GM19463 (cell line): Measurements from ENCODE around the gene FGD3.
A peak's percentile ranks its signal among the peaks of the same experiment; 100 is the strongest.

ENCODE experiments used
- ATAC-seq: cut with Tn5 transposase; IDR thresholded peaks from one replicate; pipeline ENCODE4 v1.9.1; 2021; ENCODE audit warnings: mild to moderate bottlenecking, moderate library complexity; ENCODE audit not compliant: unreplicated experiment

The FGD3 gene

DNA sequence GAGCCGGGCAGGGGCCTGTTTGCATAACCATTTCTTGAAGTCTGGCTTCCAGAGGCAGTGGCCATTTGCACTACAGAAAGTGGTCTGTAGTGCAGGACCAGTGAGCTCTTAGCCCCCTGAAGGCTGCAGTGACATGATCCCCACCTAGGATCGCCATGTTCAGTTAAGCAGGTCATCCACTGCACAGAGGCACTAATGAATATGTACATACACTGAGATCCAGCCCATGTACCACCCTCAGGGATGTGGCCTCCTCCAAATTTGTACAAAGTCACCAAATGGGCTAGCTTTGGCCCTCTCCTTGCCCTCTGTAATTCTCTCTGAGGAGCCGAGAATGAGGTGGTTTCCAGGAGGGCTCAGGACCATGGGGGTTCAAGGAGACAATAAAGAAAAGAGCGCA, 102.9 kb downstream of the FGD3 start:
- no peak for ATAC-seq

DNA sequence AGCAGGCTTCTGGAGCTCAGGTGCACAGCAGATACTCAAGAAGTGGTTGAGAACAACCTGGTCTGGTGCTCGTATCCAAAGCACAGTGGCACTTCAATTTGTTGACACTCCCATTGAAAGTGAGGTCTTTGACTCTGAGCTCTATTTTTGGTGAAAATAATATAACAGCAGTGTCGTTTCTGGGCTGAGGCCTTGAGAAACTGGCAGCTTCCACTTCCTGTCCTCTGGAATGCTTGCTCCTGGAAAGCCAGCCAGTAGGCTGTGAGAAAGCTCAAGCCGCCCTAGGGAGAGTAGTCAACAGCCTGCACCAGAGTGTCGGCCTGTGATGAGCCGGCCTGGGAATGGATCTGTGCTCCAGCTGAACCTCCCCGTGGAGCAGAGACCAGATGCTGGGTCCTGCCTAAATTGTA, 104.4 kb downstream of the FGD3 start:
- ATAC-seq = no peak

DNA sequence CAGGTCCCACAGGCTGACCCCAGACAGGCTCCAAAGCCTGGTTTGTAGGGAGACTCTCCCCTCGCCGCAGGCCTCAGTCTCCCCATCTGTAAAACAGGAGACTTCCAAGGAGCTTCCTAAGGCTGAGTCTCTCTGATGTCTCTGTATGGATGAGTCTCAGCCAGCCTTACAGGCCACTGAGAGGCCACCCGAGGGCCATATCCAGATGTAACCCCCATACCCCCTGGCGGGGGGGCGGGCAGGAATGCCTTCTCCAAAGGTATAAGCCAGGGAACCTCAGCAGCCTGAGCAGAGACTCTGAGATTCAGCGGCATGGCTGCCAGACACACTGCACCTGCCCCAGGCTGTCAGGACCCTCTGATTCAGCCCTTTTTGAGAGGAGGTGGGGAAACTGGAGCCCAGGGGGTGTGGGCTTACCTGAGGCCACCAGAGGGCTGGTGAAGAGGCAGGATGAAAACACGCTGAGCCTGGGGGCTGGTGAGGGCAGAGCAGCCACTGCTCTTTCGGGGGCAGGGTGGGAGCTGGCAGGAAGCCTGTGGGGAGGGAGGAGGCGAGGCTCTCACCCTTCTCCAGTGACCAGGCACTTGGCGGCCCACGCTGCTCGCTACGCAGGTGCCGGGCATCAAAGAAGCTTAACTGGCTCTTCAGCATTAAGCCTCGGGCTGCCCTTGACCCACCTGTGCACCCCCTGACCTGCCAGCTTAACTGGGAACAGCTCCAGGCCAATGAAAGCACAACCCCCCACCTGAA, 105.6 kb downstream of the FGD3 start:
- no peak for ATAC-seq

DNA sequence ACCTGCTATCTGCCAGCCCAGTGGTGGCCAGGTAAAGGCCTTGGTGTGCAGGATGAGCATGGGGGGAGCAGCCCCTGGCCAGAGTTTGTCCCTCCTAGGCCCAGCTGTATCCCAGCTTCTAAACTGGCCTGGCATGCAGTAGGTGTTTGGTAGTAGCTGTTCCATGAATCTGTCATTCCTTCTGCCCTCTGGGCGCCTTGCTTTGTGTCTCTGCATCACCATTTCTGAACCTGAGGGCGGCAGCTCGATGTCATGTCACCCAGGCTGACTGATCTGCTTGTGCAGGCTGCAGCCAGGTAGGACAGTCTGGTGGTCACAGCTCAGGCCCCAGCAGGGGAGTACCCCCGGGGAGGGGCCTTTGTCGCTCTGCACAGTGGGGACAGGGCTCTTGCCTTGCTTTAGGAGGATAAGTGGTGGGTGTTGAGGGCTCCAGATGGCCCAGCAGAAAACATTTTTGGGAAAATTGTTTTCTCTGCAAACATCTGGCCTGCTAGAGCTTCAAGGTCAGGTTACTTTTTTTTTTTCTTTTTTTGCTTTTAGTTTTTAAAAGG, 106.5 kb downstream of the FGD3 start:
- no peak for ATAC-seq

DNA sequence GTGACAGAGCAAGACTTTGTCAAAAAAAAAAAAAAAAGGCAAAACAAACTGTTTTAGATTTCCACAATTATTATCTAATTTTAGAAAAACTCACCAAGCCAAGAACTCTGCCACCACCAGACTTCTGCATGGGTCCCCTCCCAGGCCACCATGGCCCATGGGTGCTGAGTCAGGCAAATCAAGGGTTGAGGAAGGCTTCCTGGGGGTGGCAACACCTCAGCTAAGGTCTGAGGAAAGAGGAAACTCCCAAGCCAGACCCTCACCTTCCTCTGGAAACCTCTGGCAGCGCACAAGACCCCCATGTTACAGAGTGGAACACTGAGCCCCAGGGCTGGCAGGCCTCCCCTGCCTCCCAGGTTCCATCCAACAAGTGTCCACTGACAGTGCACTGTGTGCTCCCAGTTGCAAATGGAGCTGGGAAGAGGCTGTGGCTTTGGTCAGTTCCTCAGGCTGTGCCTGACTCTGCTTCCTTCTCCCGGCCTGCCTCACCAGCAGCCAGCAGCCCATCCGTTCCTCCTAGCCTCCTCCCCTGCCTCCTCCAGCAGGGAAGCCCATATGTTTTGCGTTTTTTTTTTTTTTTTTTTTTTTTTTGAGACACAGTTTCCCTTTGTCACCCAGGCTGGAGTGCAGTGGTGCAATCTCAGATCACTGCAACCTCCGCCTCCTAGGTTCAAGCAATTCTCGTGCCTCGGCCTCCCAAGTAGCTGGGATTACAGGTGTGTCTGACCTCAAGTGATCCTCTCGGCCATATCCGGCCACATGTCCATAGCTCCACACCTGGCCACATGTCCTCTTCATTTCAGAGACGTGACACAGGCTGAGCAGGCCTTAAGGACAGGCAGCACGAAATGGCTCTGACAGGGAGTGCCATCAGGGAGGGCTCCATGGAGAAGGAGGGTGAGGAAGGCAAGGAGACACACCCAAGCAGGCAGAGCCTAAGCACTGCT, 107.7 kb downstream of the FGD3 start:
- no peak for ATAC-seq

DNA sequence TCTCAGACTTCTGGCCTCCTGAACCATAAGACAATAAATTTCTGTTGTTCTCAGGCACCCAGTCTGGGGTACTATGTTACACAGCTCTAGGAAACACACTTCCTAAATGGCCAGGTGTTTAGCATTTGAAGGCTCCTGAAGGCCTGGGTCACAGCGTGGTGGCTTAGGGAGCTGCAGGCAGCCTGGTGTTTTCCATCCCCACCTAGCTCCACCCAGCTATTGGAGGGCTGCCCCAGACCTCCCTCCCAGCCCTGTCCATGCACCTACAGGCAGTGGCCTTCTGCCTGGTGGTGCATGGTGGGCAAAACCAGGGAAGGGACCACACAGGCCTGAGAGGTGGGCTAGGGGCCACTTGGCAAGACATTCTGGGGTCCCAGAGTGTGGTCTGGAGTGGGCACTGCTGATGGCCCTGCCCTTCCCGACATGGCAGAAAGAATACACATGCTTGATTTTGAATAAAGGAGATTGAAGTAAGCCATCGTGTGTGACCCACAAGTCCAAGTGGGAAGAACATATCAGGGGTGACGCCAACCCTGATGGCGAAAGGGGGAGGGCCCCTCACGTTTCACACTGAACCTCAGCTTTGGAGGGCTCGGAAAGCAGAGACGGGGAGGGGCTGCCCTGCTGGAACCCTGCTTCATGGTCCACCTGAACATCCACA, 109.8 kb downstream of the FGD3 start:
- ATAC-seq = no peak

DNA sequence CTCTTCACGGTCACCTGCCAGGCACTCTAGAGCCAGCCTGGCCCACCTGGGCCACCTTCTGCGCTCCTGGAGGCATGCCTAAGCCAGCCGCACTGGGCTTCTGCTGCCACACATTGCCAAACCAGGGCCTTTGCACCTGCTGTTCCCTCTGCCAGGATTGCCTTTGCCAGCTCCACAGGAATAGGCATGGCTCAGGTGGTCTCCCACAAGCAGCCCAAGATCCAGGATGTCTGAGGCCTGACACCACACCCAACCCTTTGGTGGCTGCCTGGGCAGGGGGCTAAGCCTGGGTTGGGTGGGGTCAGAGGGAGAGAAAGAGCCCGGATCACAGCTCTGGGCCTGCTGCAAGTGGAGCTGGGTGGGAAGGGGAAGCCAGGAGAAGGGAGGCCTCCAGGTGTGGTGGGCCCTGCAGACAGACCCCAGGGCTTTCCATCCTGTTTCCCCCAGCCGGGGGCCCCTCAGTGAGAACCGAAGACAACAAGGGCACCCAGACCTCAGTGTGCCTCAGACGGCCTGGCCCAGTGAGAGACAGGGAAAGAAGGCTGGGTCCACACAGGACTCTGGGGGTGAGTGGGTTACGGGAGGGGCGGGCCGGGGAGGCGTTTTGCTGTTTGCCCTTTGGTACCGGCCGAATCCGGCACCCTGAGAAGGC, 110.5 kb downstream of the FGD3 start:
- ATAC-seq = peak; percentile 3

DNA sequence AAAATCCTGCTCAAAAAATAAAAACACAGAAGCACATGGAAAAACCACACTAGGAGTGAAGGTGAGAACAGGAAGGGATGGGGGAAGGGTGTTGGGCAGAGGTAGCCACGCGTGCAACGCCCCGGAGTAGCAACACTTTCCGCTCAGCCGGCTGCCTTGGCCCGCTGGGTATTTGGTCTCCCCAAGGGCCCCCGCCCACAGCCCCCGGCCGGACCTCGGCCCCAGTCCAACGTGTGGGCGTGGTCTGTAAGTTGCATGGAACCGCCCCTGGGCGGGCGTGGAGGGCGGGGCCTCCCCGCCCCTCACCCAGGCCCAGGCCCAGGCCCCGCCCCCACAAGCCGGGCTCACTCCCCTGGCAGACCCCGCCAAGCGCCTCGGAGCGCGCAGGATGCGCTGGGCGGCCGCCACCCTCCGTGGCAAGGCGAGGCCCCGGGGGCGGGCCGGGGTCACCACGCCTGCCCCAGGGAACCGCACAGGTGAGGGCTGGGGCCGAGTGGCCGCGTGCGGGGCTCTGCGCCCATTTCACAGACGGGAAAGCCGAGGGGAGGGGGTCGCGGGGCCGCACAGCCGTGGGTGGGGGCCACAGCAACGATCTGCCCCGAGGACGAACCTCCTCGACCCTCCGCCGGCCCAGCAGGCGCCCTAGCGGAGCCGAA, 111.2 kb downstream of the FGD3 start, which contains the start of gene SUSD3:
Gene SUSD3 (plus strand): TSS at position 347 of the 656 bp plus-strand sequence. CDS start 42 bp downstream, at position 389.
- peak; percentile 41 for ATAC-seq

DNA sequence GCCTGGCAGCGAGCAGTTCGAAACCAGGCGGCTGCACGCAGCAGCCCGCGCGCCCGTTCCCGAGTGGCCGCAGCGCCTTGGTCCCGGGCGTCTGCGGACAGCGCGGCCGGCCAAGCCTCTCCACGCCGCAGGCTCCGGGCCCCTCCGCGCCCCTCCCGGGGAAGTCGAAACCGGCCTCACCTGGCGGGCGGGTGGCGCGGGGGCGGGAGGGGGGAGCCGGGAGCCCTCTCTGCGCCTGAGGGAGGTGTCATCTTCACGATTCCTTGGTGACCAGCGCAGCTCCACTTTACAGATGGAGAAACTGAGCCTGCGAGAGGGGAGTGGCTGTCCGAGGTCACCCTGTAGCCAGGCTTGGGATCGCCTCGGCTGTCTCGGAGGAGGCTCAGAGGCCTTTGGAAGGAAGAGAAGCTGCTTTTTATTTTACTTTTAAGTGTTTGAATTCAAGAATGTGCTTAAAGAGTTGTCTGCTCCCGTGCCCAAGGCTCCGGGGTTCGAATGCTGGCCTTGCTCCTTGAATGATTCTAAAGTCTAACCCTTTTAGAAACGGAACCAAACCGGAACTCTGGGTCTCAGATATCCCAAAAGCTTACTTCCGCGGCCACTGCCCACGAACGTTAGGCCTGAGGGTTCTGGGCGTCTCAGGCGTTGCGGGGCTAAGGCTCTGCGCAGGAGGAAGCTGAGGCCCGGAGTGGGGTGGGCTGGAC, 111.8 kb downstream of the FGD3 start:
- ATAC-seq = peak; percentile 19

DNA sequence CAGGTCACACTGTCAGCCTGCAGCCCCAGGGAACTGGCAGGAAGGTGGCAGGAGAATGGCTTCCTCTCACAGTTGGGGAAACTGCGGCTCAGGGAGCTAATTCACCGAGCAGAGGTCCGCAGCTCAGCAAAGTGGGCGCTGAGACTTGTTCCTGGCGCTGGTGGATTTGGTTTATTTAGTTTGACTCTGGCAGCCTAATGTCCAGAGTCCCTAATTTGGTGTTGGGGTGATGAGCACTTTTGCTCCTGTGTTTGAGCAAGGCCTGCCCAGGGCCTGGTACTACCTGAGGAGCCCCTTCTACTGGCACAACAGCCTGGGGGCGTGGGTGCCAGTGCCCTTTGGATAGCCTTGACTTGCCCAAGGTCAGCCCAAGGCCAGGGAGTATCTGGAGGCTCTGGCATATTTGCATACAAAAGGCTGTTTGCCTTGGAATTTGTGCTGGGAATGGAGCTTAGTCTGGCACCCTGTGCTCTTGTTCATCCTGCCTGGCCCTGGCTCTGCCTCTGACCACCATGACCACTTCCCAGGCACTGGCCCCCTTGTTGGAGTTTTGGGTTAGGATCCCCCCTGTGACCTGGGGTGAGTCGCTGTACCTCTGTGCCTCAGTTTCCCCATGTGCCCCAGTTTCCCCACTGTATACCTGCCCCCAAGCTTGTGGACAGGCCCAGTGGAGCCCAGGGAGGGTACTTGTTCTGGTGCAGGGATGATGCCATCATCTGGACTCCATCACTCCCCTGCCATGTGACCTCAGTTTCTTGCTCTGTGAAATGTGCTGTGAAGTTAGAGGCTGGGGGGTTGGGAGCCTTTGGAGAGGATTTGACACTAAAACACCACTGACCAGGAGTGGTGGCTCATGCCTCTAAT, 112.6 kb downstream of the FGD3 start:
- ATAC-seq = no peak

DNA sequence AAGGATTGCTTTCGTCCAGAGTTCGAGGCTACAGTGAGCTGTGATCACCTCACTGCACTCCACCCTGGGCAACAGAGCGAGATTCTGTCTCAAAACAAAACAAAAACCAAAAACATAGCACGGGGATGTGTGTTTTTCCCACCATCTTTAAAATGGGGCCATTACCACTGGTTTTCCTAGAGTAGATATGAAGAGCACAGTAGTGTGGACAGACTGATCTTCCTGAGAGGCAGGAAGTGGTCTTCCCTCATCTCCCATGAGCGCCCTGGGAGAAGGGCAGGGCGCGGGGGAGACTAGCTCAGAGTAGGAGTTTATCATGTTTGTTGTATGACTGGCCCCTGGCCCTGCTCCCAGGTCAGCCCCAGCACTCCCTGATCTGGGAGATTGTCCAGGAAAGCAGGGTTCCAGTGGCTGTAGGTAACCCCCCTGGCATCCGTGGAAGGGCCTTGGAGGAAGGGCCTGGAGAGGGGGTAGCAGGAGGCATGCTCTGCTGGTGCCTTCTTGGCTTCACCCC, 113.5 kb downstream of the FGD3 start:
- ATAC-seq = no peak

DNA sequence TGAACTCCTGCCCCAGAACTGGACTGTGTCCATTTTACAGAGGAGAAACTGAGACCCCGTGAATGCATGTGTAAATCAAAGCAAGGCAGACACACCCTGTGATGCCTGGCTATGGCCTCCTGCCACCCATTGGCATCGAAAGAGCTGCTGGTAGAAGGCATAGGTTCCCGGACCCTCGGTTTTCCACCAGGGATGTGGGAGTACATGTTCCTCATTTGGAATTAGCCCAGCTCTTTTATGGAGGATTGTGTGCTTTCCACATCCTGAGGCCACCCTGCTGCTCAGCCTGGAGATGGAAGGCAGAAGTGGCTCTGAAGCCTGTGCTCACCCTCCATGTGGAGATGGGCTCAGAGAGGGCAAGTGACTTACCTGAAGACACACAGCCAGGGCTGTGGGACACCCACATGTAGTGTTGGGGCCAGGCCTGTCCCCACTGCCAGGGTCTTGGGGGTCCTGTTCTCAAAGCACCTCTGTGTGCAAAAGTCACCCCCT, 114.0 kb downstream of the FGD3 start:
- no peak for ATAC-seq

DNA sequence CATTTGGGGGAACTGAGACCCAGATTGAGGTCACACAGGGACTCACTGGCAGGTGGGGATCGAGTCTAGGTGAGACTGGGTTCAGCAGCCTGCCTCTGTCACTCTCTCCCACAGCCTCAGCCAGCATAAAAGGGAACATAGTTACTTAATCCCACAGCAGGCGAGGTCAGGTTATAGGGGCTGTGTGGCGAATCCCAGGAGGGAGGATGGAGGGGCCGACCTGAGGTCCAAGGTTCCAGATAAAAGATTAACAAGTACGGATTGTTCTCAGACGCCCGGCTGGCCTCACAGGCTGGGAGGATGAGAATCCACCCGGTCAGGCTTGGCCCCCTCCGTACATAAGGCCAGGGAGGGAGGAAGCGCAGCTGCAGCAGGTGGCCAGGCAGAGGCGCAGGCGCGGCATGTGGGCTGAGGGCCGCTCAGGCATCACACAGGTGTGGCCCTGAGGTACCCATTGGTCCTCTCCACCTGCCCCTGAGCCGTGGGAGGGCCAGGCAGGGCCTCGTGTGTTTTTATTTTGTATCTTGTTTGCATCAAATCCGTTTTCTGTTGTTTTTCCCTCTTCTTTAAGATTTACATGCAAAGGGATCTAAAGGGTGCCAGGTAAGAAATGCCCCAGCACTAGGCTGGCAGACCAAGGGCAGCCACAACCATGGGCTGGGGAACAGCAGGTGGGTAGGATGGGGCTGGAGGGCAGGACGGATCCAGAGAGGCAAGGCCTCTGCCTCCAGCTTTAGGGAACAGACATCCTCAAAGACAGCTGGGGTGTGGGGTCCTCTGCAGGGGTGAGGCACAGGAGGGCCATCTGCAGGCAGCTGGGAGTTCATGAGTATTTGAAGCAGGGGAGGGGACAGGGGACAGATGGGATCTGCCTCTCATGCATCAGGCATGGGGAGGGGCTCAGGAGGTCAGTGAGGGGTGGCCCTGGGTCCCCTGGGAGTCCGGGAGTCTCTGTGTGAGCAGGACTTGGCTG, 114.8 kb downstream of the FGD3 start:
- peak; percentile 30 for ATAC-seq

DNA sequence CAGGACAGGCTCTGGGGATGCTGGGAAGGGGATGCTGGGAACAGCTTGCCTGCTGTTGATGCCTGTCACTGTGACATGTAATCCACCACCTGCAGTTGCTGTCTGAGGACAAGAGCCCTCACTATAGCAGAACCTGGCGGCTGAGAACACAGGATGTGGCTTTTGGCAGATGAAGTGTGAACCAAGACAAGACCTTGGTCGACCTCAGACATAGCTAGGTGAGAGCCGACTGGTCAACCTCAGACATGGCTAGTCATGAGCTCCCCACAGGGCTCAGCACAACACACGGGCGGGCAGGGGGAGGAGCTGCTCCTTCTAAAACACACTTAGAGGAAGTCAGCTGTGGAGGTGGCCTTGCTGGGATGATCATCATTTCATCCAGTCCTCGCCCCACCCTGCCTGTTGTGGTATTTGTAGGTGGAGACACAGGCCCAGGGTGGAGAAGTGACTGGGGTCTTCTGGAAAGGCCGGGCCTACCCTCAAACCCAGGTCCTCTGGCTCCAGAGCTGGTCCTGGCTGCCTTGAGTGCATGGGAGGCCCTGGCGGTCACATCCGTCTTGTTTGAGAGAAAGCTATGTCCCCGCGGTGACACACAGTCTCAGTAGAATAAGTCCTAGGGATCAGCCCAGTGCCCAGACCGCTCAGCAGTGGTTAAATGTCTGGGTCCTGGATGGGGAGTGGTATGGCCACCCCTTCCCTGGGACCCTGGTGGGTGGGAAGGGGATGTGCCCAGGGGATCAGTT, 117.2 kb downstream of the FGD3 start:
- peak; percentile 89 for ATAC-seq

DNA sequence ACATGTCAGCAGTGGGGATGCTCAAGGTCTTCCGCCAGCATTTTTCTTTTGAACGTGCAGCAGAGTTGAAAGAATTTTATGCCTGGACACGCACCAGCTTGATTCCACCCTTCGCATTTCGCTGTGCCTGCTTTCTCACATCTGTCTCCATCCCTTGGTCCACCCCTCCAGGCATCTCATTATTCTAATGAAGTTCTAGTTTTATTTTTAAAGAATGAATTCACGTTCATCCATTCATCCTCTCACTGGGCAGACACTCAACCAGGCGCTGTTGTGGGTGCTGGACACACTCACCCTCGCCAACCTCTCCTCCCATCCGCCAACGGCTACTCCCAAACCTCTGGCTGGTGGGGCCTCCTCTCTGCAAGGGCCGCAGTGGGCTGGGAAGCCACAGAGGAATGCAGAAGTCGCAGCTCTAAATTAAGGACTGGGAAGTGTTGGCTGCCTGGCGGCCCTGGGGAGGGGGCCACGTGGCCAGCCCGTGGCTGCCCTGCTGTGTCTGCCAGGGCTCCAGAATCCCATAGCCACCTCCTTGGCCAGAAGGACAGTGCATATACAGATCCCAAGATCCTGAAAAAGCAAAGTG, 117.9 kb downstream of the FGD3 start:
- ATAC-seq = no peak
